ENCODE measurements around the gene CPA5. TPM values are rescaled to one million over a fixed set of nuclear protein-coding genes. Genes with fewer than 3 reads are reported as not detected.

Gene CPA5
- total RNA-seq, 1 experiment from 2014 or later: not detected

DNA sequence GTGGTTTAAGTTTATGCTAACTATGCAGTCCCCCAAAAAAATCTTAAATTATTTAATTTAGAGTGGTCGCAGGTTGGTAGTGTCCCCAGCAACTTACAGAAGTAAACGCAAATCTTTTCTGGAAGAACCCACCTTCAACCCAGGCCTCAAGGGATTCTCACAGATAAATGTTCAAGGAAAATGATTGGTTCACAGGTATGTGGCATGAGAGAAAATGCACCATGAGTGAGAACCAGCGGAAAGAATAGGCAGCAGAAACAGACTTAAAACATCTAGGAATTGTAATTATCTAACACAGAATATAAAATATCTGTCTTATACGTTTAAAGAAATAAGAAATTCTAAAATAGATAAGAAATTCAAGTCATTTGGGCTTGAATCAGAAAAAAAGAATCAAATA is 2.7 kb upstream of the CPA5 start:
- H3K14ac ChIP-seq (ENCODE audit: insufficient read depth, low read length): no peak overlapping the region
- H2BK20ac ChIP-seq (ENCODE audit: low read depth, low read length, poor library complexity, severe bottlenecking): no peak overlapping the region
- no peak overlapping the region for H3K4ac ChIP-seq (ENCODE audit: low read depth, low read length)
- no CpG with 5 or more reads among the region's 4 CpGs for WGBS (ENCODE audit: extremely low coverage, insufficient read length, low lambda C conversion rate)
- no peaks in the 10 kb centered on the region for H3K23me2 ChIP-seq (ENCODE audit: insufficient read length, low read depth, low read length, poor library complexity, severe bottlenecking)
- no peak overlapping the region for H3K27ac ChIP-seq (ENCODE audit: insufficient read length, low read depth, low read length)
- no peak overlapping the region for H2AFZ ChIP-seq (ENCODE audit: low read length)
- no peak overlapping the region for H2BK120ac ChIP-seq (ENCODE audit: low read depth, low read length, poor library complexity, severe bottlenecking)
- no peaks in the 10 kb centered on the region for H3K79me1 ChIP-seq (ENCODE audit: insufficient read depth, low read depth, low read length, poor library complexity, severe bottlenecking)
- no peaks in the 10 kb centered on the region for H3K27me3 ChIP-seq (ENCODE audit: insufficient read depth, low read length)
- H3K27me3 Mint-ChIP-seq (ENCODE audit: low read depth): no peaks in the 10 kb centered on the region
- H2BK5ac ChIP-seq (ENCODE audit: insufficient read length, low read length): no peak overlapping the region
- no peak overlapping the region for H3K4me3 Mint-ChIP-seq
- peaks cover 13% of the 10 kb centered on the region for H3K4me1 ChIP-seq (ENCODE audit: insufficient read depth, low read length)
- TF ChIP-seq, protein P1, sequence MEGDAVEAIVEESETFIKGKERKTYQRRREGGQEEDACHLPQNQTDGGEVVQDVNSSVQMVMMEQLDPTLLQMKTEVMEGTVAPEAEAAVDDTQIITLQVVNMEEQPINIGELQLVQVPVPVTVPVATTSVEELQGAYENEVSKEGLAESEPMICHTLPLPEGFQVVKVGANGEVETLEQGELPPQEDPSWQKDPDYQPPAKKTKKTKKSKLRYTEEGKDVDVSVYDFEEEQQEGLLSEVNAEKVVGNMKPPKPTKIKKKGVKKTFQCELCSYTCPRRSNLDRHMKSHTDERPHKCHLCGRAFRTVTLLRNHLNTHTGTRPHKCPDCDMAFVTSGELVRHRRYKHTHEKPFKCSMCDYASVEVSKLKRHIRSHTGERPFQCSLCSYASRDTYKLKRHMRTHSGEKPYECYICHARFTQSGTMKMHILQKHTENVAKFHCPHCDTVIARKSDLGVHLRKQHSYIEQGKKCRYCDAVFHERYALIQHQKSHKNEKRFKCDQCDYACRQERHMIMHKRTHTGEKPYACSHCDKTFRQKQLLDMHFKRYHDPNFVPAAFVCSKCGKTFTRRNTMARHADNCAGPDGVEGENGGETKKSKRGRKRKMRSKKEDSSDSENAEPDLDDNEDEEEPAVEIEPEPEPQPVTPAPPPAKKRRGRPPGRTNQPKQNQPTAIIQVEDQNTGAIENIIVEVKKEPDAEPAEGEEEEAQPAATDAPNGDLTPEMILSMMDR (conservative IDR thresholded peaks at IDR 0.05): no peak
- no peak for DNase-seq
- no peak overlapping the region for H4K8ac ChIP-seq (replicated peaks; ENCODE audit: insufficient read length, low read depth, low read length)
- H3K4me1 Mint-ChIP-seq: peaks cover 37 to 42% of the 10 kb centered on the region in 2 experiments
- H2BK12ac ChIP-seq (ENCODE audit: insufficient read length, low read depth, low read length): no peak overlapping the region
- no peak overlapping the region for H3K23ac ChIP-seq (ENCODE audit: insufficient read length, low read depth, low read length)
- H3K56ac ChIP-seq (ENCODE audit: insufficient read length, low read depth, low read length): no peak overlapping the region
- no peak overlapping the region for H4K5ac ChIP-seq (ENCODE audit: insufficient read length, low read depth, low read length)
- H4K20me1 ChIP-seq (ENCODE audit: control insufficient read depth, insufficient read depth, insufficient read length): no peaks in the 10 kb centered on the region
- no peak overlapping the region for H3K27ac Mint-ChIP-seq
- H3K9me3 ChIP-seq (ENCODE audit: control insufficient read depth, low read depth, low read length): no peaks in the 10 kb centered on the region
- H4K91ac ChIP-seq (ENCODE audit: insufficient read length, low read depth, low read length): no peak overlapping the region
- no peak overlapping the region for H2AK5ac ChIP-seq (ENCODE audit: insufficient read length, low read length)
- no peak overlapping the region for H3T11ph ChIP-seq (ENCODE audit: low read length)
- no peak overlapping the region for H3K9ac ChIP-seq (ENCODE audit: extremely low read depth, insufficient read length, low read length)
- no peaks in the 10 kb centered on the region for H3K79me2 ChIP-seq (ENCODE audit: insufficient read depth, low read length)
- no peak overlapping the region for H3K18ac ChIP-seq (ENCODE audit: insufficient read length, low read depth, low read length)
- H3K36me3 Mint-ChIP-seq (ENCODE audit: insufficient read depth in 1 of 3, low read depth in 3 of 3): no peaks in the 10 kb centered on the region
- H3K4me2 ChIP-seq (ENCODE audit: insufficient read depth, insufficient read length, low read length): no peak overlapping the region
- H2BK15ac ChIP-seq (ENCODE audit: low read depth, low read length): no peak overlapping the region
- H3K9me3 Mint-ChIP-seq: no peaks in the 10 kb centered on the region; a peak in 1 of 5 replicates
